ENCODE results near the gene PLEKHS1. TPM values are rescaled to one million over a fixed set of nuclear protein-coding genes. Genes with fewer than 3 reads are reported as not detected.

PLEKHS1 gene
- total and polyA plus RNA-seq, 4 experiments from 2014 or later, result 0.12 TPM; not detected in 3

DNA sequence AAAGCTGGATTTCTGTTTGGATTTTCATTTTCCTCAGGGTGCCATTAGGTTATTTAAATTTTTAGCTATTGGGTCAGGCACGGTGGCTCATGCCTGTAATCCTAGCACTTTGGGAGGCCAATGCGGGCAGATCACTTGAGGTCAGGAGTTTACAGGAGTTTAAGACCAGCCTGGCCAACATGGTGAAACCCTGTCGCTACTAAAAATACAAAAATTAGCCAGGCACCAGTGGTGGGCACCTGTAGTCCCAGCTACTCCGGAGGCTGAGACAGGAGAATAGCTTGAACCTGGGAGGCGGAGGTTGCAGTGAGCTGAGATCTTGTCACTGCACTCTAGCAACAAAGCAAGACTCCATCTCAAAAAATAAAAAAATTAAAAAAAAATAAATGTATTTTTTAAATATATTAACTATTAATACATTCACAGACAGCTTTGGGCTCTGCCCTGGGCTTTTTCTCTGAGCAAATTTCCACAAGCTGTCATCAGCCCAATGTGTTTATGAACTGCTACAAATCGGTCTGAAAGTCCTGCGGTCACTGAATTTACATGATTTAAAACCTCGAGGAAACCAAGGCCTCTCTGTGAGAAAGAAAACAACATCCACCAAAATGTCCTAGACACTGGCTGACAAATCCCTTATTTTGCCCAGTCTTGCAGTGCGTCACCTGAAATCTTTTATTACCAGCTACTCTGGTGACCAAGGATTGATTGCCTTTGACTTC is 19.2 kb upstream of the PLEKHS1 start:
- Histone ChIP-seq H3K27me3 (ENCODE audit: insufficient read depth, low read length) (no peaks in the 10 kb centered on the region), H3K4me1 (ENCODE audit: insufficient read depth, low read length) (no peaks in the 10 kb centered on the region), H3K36me3 (ENCODE audit: insufficient read depth, low read length) (peaks cover 22% of the 10 kb centered on the region), H3K4me3 (ENCODE audit: low read length in 2 of 2) (no peak overlapping the region), H3K27ac (ENCODE audit: low read depth, low read length) (no peak overlapping the region), H3K9me3 (ENCODE audit: control insufficient read depth in 1 of 2, low read length in 2 of 2) (no peaks in the 10 kb centered on the region)
- Mint-ChIP-seq H3K36me3 (peaks cover 33 to 39% of the 10 kb centered on the region in 2 donors), H3K9me3 (no peaks in the 10 kb centered on the region), H3K4me1 (no peaks in the 10 kb centered on the region), H3K27ac (no peak overlapping the region), H3K4me3 (no peak overlapping the region), H3K27me3 (no peaks in the 10 kb centered on the region)
- DNase-seq, result no peak
- ChIA-PET POLR2A (ENCODE audit: partially characterized antibody) (no interaction called here), CTCF (ENCODE audit: partially characterized antibody) (no interaction called here)
- intact Hi-C loops (cut with micrococcal nuclease), result no loop called here

DNA sequence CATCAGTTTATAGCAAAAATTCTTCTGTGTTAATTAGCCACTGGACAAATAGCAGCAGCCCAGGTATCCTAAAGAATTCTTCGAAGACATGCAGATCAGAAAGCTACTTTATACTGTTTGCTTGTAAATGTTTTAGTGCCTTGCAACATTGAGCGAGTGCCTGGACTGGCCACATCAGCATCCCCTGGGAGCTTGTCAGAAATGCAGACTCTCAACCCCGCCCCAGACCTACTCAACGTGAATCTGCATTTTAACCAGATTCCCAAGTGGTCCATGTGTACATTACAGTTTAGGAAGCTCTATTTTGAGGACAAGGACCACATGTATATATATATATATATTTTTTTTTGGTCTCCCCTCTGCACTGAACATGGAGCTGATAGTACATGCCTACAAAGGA is 18.5 kb upstream of the PLEKHS1 start:
- intact Hi-C loops (cut with micrococcal nuclease), result no loop called here
- Mint-ChIP-seq H3K4me1 (no peaks in the 10 kb centered on the region), H3K4me3 (no peak overlapping the region), H3K36me3 (peaks cover 29 to 35% of the 10 kb centered on the region in 2 donors), H3K27ac (no peak overlapping the region), H3K9me3 (no peaks in the 10 kb centered on the region), H3K27me3 (no peaks in the 10 kb centered on the region)
- Histone ChIP-seq H3K4me3 (ENCODE audit: low read length in 2 of 2) (no peak overlapping the region), H3K9me3 (ENCODE audit: control insufficient read depth in 1 of 2, low read length in 2 of 2) (no peaks in the 10 kb centered on the region), H3K27ac (ENCODE audit: low read depth, low read length) (no peak overlapping the region), H3K4me1 (ENCODE audit: insufficient read depth, low read length) (no peaks in the 10 kb centered on the region), H3K27me3 (ENCODE audit: insufficient read depth, low read length) (no peaks in the 10 kb centered on the region), H3K36me3 (ENCODE audit: insufficient read depth, low read length) (peaks cover 20% of the 10 kb centered on the region)
- no peak for DNase-seq
- CTCF ChIA-PET (ENCODE audit: partially characterized antibody), result no interaction called here
- POLR2A ChIA-PET (ENCODE audit: partially characterized antibody), result no interaction called here

DNA sequence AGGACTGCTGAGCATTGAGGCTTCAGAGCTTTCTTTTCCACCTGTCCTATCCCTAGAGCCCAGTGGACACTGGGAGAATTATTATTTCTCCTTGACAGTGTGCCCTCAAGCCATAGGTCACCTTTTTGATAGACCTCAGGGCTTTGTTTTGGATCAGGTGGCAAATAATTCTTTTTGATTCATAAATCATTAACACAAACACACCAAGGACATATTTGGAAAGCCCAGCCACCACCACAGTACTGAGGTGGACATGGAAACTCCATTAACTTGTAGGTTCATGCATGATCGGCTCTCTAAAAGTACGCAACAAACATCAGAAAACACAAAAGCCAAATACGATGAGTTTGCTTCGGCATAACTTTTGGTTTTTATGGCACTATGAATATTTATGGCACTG is 17.8 kb upstream of the PLEKHS1 start:
- H3K9me3 Mint-ChIP-seq, result no peaks in the 10 kb centered on the region
- no peak overlapping the region for H3K4me3 Mint-ChIP-seq
- no peaks in the 10 kb centered on the region for H3K27me3 Mint-ChIP-seq
- Histone ChIP-seq H3K4me3 (ENCODE audit: low read length in 2 of 2) (no peak overlapping the region), H3K27ac (ENCODE audit: low read depth, low read length) (no peak overlapping the region), H3K9me3 (ENCODE audit: control insufficient read depth in 1 of 2, low read length in 2 of 2) (no peaks in the 10 kb centered on the region), H3K4me1 (ENCODE audit: insufficient read depth, low read length) (no peaks in the 10 kb centered on the region), H3K27me3 (ENCODE audit: insufficient read depth, low read length) (no peaks in the 10 kb centered on the region), H3K36me3 (ENCODE audit: insufficient read depth, low read length) (peaks cover 16% of the 10 kb centered on the region)
- peaks cover 22 to 28% of the 10 kb centered on the region in 2 donors for H3K36me3 Mint-ChIP-seq
- POLR2A ChIA-PET (ENCODE audit: partially characterized antibody), result no interaction called here
- DNase-seq, result no peak
- CTCF ChIA-PET (ENCODE audit: partially characterized antibody), result no interaction called here
- intact Hi-C loops (cut with micrococcal nuclease), result no loop called here
- H3K27ac Mint-ChIP-seq, result no peak overlapping the region
- no peaks in the 10 kb centered on the region for H3K4me1 Mint-ChIP-seq

DNA sequence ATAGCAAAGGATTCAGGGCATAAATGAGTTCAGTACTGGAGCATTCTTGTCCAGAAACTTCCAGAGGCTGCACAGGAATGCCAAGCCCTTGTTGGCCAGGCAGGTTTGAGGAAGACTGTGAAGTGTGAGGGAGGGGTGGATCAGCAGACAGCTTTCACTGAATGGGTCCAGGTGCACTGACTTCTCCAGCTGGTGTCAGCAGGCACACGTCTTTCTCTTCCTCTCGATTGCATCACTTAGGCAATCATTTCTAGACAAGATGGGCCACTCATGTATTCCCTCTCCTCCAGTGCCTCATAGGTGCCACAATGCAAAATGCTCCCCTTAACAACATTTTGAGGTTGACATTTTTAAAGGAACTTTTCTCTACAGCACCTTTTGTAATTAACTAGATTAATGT is 15.6 kb upstream of the PLEKHS1 start:
- Histone ChIP-seq H3K27ac (ENCODE audit: low read depth, low read length) (no peak overlapping the region), H3K4me1 (ENCODE audit: insufficient read depth, low read length) (no peaks in the 10 kb centered on the region), H3K27me3 (ENCODE audit: insufficient read depth, low read length) (no peaks in the 10 kb centered on the region), H3K36me3 (ENCODE audit: insufficient read depth, low read length) (no peaks in the 10 kb centered on the region), H3K4me3 (ENCODE audit: low read length in 2 of 2) (no peak overlapping the region), H3K9me3 (ENCODE audit: control insufficient read depth in 1 of 2, low read length in 2 of 2) (no peaks in the 10 kb centered on the region)
- H3K4me1 Mint-ChIP-seq, result no peaks in the 10 kb centered on the region
- POLR2A ChIA-PET (ENCODE audit: partially characterized antibody), result no interaction called here
- peaks cover 0 to 9% of the 10 kb centered on the region in 2 donors for H3K36me3 Mint-ChIP-seq
- peak overlapping the region in 1 of 7 donors; percentile 34 for H3K27ac Mint-ChIP-seq
- no peak for DNase-seq
- intact Hi-C loops (cut with micrococcal nuclease), result no loop called here
- H3K9me3 Mint-ChIP-seq, result no peaks in the 10 kb centered on the region
- no peak overlapping the region for H3K4me3 Mint-ChIP-seq
- peaks cover 0 to 1% of the 10 kb centered on the region in 2 donors for H3K27me3 Mint-ChIP-seq
- CTCF ChIA-PET (ENCODE audit: partially characterized antibody), result no interaction called here

DNA sequence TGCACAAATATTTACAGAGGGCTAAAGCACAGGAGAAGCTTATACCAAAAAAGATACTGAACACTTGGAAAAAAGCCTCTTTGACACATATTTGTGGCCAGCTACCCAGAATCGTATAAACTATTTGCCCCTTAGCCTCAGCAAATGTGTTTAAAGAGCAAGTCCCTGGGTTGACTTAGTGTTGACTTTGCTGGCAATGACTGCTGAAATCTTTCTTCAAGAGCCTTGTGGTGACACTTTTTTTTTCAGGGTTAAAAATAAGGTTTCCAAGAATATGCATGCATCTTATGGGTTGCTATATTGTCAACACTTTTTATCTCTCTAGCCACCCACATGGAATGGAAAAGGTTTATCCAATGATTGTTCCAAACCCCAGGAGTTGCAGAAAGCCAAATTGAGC is 14.9 kb upstream of the PLEKHS1 start:
- no peak overlapping the region for H3K27ac Mint-ChIP-seq
- intact Hi-C loops (cut with micrococcal nuclease), result no loop called here

DNA sequence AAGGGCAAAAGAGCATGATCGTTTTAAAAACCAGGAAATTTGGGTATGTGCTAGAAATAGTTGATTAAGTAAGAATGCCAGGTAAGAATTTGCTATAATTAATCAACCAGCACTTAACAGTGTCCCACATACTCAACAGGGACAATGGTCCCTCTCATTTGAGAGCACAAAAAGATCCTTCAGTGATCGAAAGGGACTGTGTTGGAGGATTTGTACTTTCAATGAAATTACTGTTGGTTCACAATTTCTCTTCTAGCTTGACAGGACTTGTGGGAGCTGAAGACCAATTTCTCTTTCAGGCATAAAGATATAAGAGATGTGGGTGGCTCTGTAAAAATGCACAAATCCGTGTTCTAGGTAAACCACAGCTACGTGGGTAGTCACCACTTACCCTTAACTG is 12.5 kb upstream of the PLEKHS1 start:
- POLR2A ChIA-PET (ENCODE audit: partially characterized antibody), result no interaction called here
- intact Hi-C loops (cut with micrococcal nuclease), result no loop called here
- CTCF ChIA-PET (ENCODE audit: partially characterized antibody), result no interaction called here
- Mint-ChIP-seq H3K27ac (no peak overlapping the region), H3K4me3 (no peak overlapping the region), H3K36me3 (no peaks in the 10 kb centered on the region), H3K4me1 (no peaks in the 10 kb centered on the region), H3K27me3 (peaks cover 1% of the 10 kb centered on the region in 2 donors), H3K9me3 (peaks cover 0 to 2% (median 0%) of the 10 kb centered on the region in 8 donors)
- no peaks in the 10 kb centered on the region for H3K9me3 ChIP-seq (ENCODE audit: control insufficient read depth in 1 of 2, low read length in 2 of 2)
- no peak overlapping the region for H3K27ac ChIP-seq (ENCODE audit: low read depth, low read length)
- no peak overlapping the region for H3K4me3 ChIP-seq (ENCODE audit: low read length in 2 of 2)
- H3K27me3 ChIP-seq (ENCODE audit: insufficient read depth, low read length), result no peaks in the 10 kb centered on the region
- H3K36me3 ChIP-seq (ENCODE audit: insufficient read depth, low read length), result no peaks in the 10 kb centered on the region
- no peaks in the 10 kb centered on the region for H3K4me1 ChIP-seq (ENCODE audit: insufficient read depth, low read length)
- DNase-seq, result no peak

More for the DNA sequence above, 14.9 kb upstream of the PLEKHS1 start:
- Histone ChIP-seq H3K27ac (ENCODE audit: low read depth, low read length) (no peak overlapping the region), H3K9me3 (ENCODE audit: control insufficient read depth in 1 of 2, low read length in 2 of 2) (no peaks in the 10 kb centered on the region), H3K4me1 (ENCODE audit: insufficient read depth, low read length) (no peaks in the 10 kb centered on the region), H3K36me3 (ENCODE audit: insufficient read depth, low read length) (no peaks in the 10 kb centered on the region), H3K27me3 (ENCODE audit: insufficient read depth, low read length) (no peaks in the 10 kb centered on the region), H3K4me3 (ENCODE audit: low read length in 2 of 2) (no peak overlapping the region)
- H3K4me3 Mint-ChIP-seq, result no peak overlapping the region
- no peak for DNase-seq
- H3K4me1 Mint-ChIP-seq, result no peaks in the 10 kb centered on the region
- CTCF ChIA-PET (ENCODE audit: partially characterized antibody), result no interaction called here
- H3K9me3 Mint-ChIP-seq, result no peaks in the 10 kb centered on the region
- peaks cover 0 to 5% of the 10 kb centered on the region in 2 donors for H3K36me3 Mint-ChIP-seq
- H3K27me3 Mint-ChIP-seq, result peaks cover 0 to 1% of the 10 kb centered on the region in 2 donors
- POLR2A ChIA-PET (ENCODE audit: partially characterized antibody), result no interaction called here

DNA sequence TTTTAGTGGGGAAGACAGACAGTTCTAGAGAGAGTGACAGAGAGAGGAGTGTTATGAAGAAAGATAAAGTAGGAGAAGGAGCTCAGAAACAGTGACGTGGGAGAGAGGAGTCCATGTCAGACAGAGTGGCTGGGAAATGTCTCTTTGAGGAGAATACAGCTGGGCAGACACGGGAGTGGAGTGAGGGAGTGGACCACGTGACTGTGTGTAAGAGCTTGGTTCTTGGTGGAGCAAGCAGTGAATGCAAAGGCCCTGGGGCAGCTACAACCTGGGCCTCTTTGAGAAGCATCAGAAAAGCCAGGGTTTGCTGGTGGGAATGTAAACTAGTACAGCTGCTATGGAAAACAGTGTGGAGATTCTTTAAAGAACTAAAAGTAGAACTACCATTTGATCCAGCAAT is 11.9 kb upstream of the PLEKHS1 start:
- CTCF ChIA-PET (ENCODE audit: partially characterized antibody), result interaction anchor here (1.0 kb wide), 1 partner anchor 9 kb away, joined by 3 read pairs; no protein-coding TSS in a partner anchor
- POLR2A ChIA-PET (ENCODE audit: partially characterized antibody), result no interaction called here
- Histone ChIP-seq H3K27ac (ENCODE audit: low read depth, low read length) (no peak overlapping the region), H3K9me3 (ENCODE audit: control insufficient read depth in 1 of 2, low read length in 2 of 2) (no peaks in the 10 kb centered on the region), H3K4me3 (ENCODE audit: low read length in 2 of 2) (no peak overlapping the region), H3K4me1 (ENCODE audit: insufficient read depth, low read length) (no peaks in the 10 kb centered on the region), H3K36me3 (ENCODE audit: insufficient read depth, low read length) (no peaks in the 10 kb centered on the region), H3K27me3 (ENCODE audit: insufficient read depth, low read length) (no peaks in the 10 kb centered on the region)
- no peaks in the 10 kb centered on the region for H3K36me3 Mint-ChIP-seq
- peak overlapping the region in 1 of 7 donors; percentile 58 for H3K27ac Mint-ChIP-seq
- intact Hi-C loops (cut with micrococcal nuclease), result no loop called here
- DNase-seq, result no peak
- peaks cover 0 to 3% (median 0%) of the 10 kb centered on the region in 8 donors for H3K9me3 Mint-ChIP-seq
- no peaks in the 10 kb centered on the region for H3K4me1 Mint-ChIP-seq
- H3K27me3 Mint-ChIP-seq, result peaks cover 5 to 7% of the 10 kb centered on the region in 2 donors
- no peak overlapping the region for H3K4me3 Mint-ChIP-seq
